ENCODE results near the gene RPRD1B. TPM values are rescaled to one million over a fixed set of nuclear protein-coding genes. Genes with fewer than 3 reads are reported as not detected.

The RPRD1B gene, protein sequence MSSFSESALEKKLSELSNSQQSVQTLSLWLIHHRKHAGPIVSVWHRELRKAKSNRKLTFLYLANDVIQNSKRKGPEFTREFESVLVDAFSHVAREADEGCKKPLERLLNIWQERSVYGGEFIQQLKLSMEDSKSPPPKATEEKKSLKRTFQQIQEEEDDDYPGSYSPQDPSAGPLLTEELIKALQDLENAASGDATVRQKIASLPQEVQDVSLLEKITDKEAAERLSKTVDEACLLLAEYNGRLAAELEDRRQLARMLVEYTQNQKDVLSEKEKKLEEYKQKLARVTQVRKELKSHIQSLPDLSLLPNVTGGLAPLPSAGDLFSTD
- total RNA-seq, result 36.7 TPM

DNA sequence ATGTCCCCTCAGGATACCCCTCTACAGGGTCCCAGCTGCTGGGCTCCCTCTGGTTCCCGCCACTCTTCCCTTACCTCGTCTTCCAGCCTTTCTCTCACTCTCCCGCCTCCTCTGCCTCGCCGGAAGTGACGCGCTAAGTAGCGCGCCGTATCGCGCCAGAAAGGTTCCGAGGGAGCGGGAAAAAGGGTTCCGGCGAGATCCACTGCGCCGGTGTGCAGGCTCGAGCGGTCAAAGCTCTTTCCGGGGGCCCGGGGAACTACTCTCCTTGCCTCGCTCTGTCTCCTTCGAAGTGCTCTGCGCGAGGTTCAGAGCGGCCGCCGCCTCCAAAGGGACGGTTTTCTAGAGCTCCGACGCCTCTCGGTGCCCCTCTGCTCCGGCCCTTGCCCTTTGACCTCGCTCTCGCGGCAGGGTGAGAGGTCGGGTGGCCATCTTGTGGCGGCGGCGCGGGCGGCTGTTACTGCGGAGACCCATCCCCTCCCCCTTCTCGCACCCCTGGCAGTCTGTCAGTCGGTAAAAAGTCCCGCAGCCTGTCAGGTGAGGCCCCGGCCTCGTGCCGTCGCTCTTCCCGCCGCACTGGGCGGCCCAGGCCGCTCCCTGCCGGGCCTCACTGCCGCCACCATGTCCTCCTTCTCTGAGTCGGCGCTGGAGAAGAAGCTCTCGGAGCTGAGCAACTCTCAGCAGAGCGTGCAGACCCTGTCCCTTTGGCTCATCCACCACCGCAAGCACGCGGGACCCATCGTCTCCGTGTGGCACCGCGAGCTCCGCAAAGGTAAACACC, at the start of gene RPRD1B, which contains the start of gene TTI1:
Gene RPRD1B, plus strand, starts transcription at position 417 of the 778 bp plus-strand sequence. Its CDS starts 202 bp downstream, at position 619.
Gene TTI1, minus strand, starts transcription at position 127 of the 778 bp plus-strand sequence. CDS start 19,640 bp downstream, outside the sequence.

Small RNA genes lying within 50 kb of the gene (small RNA-seq; reads per million reads assigned to genes)
- gene RN7SL237P, result not detected

Other genes starting within 250 kb of the RPRD1B start
- gene VSTM2L, start 130.6 kb upstream of the RPRD1B start, total RNA-seq, result 55.1 TPM
- gene TTI1, start 290 bp upstream of the RPRD1B start, total RNA-seq, result 27.2 TPM
- gene TGM2, start 131.5 kb downstream of the RPRD1B start, total RNA-seq, result 3.5 TPM
- 1.8 TPM for gene KIAA1755, start 227.0 kb downstream of the RPRD1B start, total RNA-seq

Measured in diencephalon (tissue), 1 donor.